ENCODE results near the gene CLEC4C.

The CLEC4C gene

DNA sequence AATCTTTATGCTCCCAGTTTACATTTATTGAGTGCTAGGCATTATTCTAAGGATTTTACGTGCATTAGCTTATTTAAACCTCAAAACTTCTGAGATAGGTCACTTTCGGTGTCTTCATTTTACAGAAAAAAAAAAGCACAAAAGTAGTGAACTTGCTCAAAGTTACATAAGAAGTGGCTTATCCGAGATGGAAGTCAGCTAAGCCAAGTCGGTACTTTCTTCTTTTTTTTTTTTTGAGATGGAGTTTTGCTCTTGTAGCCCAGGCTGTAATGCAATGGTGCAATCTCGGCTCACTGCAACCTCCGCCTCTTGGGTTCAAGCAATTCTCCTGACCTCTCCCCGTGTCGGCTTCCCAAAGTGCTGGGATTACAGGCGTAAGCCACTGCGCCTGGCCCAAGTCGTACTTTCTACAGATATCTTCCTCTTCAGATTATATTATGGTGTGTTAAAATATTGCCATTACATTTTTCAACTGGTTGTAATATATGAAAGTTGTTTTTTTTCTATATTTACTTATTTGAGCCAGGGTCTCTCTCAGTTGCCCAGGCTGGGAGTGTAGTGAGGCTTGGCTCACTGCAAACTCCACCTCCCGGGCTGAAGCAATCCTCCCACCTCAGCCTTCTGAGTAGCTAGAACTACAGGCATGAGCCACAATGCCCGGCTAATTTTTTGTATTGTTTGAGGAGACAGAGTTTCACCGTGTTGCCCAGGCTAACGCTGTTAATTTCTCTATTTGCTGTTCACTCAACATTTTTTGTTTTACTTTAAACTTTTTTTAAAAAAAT lies 27.0 kb downstream of the CLEC4C start:
- no peak for DNase-seq

DNA sequence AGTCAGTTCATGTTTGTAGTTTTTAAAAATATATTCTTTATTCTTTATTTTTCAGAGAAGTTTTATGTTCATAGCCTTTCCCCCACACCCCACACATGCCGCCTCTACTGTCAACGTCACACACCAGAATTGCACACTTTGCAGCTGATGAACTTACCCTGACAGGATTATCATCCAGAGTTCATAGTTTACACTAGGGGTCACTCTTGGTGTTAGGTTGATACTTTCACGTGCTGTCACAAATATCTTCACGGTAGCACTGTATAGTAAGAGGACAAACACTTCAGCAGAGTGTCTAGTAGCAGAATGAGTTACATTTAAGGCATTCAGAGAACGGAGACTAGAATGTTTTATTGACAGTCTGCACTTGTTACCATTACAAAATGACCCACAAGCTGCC lies 30.8 kb downstream of the CLEC4C start:
- no peak for DNase-seq

DNA sequence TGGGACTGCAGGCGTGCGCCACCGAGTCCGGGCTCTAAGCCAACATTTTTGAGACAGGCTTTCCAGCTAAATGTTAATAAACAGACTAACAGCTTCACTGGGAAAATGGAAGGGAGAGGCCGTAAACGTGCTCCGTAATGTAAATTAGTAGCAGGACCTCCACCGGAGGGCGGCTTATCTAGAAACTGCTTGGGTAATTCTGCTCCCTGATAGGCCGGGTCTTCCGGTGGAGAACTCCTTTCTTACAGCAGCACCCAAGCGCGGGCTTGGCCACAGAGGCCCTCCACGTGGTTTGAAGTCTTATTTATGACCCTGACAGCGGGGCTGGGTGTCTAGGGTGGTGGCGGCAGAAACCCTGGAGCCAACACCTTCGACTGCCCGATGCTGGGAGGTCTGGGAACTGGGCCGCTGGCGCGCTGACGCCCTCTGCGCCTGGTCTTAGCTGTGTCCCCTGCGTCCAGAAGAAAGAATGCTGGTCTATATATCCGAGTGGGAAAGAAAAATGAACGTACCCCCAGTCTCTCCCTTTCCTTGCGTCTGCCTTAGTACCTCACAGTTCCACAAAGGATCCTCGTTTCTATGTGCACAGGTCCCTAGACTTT lies 34.2 kb downstream of the CLEC4C start:
- no peak for DNase-seq

DNA sequence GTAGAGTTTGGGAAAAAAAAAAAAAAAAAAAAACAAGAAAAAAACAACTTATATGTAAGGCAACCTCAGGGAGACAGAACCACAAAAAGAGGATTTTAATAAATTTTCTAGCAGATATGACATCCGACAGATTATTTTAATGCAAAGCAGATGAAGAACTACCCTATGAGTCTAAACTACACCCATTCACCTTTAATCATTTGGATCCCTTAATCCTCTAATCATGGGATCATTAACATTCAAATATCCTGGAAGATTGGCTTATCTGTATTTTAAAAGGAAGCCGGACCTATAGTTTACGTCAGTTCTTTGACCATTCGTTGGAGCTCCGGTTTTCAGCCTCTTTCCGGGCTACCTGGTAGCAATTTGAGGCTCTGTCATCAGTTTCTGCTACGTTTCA lies 36.0 kb downstream of the CLEC4C start, which contains the start of gene DPPA3:
DPPA3 (plus strand) TSS at position 301 of the 400 bp plus-strand sequence. CDS start 138 bp downstream, outside the sequence.
- DNase-seq, result no peak

DNA sequence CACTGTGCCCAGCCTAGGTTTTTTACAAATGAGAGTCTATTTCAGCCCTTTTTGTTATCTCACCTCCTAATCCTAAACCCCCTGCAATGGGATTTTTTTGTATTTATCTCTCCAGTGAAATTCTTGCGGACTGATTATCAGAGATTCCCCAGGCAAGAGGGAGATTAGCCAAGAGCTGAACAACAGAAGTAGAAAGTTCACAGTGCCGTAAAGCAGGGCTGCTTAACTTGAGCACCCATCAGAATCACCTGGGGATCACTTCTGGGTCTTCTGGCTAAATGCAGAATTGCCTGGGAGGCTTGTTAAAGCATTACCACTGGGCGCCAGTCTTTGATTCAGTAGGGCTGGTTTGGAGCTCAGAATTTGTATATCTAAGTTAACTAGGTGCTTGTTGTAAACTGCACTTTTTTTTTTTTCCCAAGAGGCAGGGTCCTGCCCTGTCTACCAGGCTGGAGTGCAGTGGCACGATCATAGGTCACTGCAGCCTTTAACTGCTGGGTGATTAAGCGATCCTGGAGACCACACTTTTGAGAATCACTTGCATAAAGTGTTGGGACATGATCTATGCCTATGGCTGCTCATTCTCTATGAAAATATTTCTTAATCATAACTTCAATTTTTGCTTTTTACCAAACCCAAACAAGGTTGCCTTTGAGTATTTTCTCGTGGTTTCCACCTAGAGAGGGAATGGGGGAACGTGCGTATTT lies 37.1 kb downstream of the CLEC4C start:
- no peak for DNase-seq

DNA sequence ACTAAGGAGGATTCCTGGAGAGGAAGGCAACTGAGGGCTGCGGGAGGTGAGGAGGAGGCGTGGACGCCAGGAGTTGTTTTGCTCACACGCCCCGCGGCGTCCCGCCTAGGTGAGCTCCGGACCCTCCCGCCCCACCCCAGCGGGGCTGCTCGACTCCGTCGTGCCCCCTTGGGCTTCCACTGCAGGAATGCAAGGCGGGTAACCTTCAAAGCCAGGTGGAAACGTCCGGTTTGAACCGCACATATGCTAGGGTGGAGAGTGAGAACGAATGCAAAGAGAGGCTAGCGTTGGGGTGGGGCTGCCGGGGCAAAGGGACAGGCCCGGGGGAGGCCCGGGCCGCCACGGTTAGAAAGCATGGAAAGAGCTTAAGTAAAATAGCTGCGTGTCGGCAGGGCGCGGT lies 41.3 kb downstream of the CLEC4C start:
- no peak for DNase-seq

DNA sequence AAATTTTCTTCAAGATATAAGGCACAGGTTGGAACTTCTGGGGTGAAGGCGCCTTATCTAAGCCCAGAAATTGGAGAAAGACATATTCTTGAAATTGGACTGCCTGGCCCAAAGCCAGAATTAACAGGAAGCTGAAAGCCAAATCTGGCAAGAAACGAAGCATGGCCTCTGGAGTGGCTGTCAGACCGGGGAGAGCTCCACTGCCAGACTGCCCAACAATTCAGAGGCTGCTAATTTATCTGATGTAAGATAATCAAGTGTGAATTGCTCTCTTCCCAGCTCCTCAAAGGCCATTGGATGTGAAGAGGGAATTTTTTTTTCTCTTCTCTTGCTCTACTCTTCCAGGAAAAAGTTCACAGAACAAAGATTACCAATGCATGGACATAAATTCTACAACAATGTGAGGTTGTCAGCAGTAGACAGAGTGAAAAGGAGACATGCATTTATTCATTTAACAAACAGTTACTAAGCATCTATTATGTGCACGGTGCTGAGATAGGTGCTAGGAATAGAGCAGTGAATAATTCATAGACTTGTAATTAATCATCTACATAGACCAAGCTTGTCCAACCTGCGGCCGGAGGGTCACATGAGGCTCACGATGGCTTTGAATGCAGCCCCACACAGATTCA lies 51.5 kb downstream of the CLEC4C start, which contains the start of gene GDF3:
GDF3 (minus strand) TSS at position 210 of the 632 bp plus-strand sequence; CDS start at position 163, 47 bp downstream.
- no peak for DNase-seq

DNA sequence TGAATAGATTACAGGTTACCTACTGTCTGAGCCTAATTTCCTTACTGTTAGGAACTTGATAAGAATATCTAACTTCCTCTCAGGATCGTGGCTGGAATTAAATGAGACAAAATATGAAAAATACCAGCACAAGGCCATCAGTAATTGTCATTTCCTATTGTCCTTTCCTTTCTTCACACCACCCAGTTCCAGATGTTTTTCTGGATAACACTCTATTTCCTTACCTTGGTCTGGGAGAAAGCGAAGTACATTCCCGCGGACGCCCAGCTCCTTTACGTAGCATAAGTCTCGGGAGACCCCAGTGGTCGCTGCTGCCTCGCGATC lies 52.0 kb downstream of the CLEC4C start:
- no peak for DNase-seq

DNA sequence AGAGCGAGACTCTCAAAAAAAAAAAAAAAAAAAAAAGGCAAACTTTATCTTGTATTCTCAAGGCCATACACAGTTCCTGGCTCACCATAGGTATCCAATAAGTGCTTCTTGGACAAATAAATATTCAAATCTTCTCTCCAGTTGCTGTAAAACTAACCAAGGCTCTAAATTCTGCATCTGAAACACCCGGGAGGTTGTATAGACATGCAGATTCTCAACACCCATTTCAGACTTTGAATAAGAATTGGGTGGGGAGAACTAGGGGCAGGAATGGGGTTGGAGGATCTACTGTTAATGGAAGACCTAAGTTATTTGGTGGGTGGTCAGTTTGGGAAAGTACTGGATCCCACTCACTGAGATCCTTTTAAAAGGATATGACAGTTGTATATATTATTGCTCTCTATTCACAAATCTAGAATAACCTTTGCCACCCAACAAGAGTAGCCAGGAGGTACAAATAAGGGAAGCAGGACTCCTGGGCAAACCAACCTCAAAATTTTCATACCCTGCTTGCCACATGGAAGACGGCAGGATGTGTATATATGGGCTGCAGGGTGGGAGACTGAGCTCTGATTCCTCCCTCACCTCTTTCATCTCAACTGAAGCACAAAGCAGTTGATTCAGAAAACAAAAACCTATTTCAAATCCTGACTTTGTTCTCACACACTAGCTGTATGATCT lies 52.5 kb downstream of the CLEC4C start:
- DNase-seq, result no peak

DNA sequence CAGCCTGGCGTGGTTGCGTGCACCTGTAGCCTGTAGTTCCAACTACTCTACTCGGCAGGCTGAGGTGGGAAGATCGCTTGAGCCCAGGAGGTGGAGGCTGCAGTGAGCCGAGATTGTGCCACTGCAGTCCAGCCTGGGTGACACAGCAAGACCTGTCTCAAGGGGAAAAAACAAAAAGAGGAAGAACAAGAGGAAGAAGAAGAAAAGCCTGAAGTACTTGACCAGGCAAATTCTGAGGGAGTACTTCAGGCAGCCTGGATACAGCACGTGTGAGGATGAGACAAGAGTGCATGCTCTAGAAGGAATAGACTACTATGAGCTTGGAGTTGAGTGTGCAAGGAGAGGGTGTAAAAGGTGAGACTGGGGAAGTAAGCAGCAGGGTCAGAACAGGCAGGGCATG lies 53.4 kb downstream of the CLEC4C start:
- no peak for DNase-seq

DNA sequence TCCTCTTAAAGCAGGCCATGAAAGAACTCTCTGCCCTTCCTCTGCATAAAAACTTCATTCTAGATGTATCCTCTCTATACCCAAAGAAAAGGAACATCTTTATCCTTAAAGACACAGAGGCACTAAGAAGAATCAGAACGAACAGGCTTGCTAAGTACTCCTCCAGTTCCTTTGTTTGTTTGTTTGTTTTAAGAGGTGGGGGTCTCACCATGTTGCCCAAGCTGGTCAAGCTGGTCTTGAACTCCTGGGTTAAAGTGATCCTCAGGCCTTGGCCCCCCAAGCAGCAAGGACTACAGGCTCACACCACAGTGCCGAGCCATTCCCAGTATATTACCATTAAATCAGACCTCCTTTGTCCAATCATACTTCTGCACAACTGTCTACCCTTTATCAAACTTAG lies 65.6 kb downstream of the CLEC4C start:
- no peak for DNase-seq
